NCI-H446 (cell line): ENCODE data around the gene HRH2.
"Not testable (repeated sequence)": the region's sequence is repeated elsewhere in the genome, so short reads cannot be mapped to it uniquely, and the experiment has no call there.

Experiments
- DNase-seq, 2 experiments: peaks; one replicate each; lab custom pipeline; 2025; lab: John Stamatoyannopoulos, UW

HRH2 gene

GRCh38 chr5:175740014-175740413, 82.1 kb downstream of the HRH2 start:
- no peak for DNase-seq

GRCh38 chr5:175741556-175741955, 83.7 kb downstream of the HRH2 start:
- DNase-seq: no peak

- DNase-seq: no peak
These were observed 84.6 kb downstream of the HRH2 start for GRCh38 chr5:175742290-175742994.

GRCh38 chr5:175743676-175744210, 85.9 kb downstream of the HRH2 start:
- no peak for DNase-seq

- no peak for DNase-seq
These were observed 87.3 kb downstream of the HRH2 start for GRCh38 chr5:175745210-175745609.

- DNase-seq: peak in 1 of 2 experiments; percentile 66
These were observed 89.0 kb downstream of the HRH2 start for GRCh38 chr5:175746851-175747250.

GRCh38 chr5:175747539-175748060, 89.7 kb downstream of the HRH2 start:
- DNase-seq: no peak

GRCh38 chr5:175748650-175749049, 90.8 kb downstream of the HRH2 start:
- DNase-seq: no peak

GRCh38 chr5:175749591-175749990, 91.7 kb downstream of the HRH2 start:
- DNase-seq: peak in 1 of 2 experiments; percentile 5

GRCh38 chr5:175750511-175750931, 92.7 kb downstream of the HRH2 start:
- peak; percentile 36 to 54 for DNase-seq

- DNase-seq: no peak
These were observed 93.5 kb downstream of the HRH2 start for GRCh38 chr5:175751369-175751768.

- peak; percentile 38 to 63 for DNase-seq
These were observed 95.1 kb downstream of the HRH2 start for GRCh38 chr5:175752826-175753535.

GRCh38 chr5:175753536-175754402, 95.9 kb downstream of the HRH2 start:
- peak in 1 of 2 experiments; percentile 55 for DNase-seq

GRCh38 chr5:175759991-175760390, 102.1 kb downstream of the HRH2 start:
- DNase-seq: not testable (repeated sequence)
